Choroid plexus epithelial cell (primary cell): ENCODE data around the gene EVI2B.

ENCODE experiments used
- DNase-seq: peaks from one replicate; pipeline ENCODE4 v3.0.0-alpha.2; 2010; ENCODE audit warnings: low read depth
- H3K4me3 ChIP-seq: 2 replicates; pipeline ENCODE4 v1.5.1; 2011; ENCODE audit warnings: low read depth, mild to moderate bottlenecking, control low read depth, low read length, moderate library complexity
- CTCF ChIP-seq: conservative IDR thresholded peaks from 2 replicates; pipeline ENCODE4 v1.5.1; 2011; ENCODE audit warnings: low read depth, mild to moderate bottlenecking, control low read depth, inconsistent platforms, low read length, moderate library complexity

Gene EVI2B

DNA sequence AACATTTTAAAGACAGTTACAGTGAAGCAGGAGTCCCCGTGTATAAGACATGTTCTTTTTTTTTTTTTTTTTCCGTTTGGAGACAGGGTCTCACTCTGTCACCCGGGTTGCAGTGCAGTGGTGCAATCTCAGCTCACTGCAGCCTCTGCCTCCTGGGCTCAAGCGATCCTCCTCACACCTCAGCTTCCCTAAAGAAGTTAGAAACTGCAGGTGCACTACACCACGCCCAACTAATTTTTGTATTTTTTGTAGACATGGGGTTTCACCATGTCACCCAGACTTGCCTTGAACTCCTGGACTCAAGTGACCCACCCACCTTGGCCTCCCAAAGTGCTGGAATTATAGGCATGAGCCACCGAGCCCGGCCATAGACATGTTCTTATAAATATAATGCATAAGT is 3.0 kb downstream of the EVI2B start:
- no peak for DNase-seq
- no peak overlapping the region for H3K4me3 ChIP-seq
- TF ChIP-seq CTCF, result no peak

- TF ChIP-seq CTCF, result no peak
- DNase-seq, result no peak
- no peak overlapping the region for H3K4me3 ChIP-seq
Measured at GRCh38 chr17:31310260-31310659, 3.6 kb downstream of the EVI2B start.

DNA sequence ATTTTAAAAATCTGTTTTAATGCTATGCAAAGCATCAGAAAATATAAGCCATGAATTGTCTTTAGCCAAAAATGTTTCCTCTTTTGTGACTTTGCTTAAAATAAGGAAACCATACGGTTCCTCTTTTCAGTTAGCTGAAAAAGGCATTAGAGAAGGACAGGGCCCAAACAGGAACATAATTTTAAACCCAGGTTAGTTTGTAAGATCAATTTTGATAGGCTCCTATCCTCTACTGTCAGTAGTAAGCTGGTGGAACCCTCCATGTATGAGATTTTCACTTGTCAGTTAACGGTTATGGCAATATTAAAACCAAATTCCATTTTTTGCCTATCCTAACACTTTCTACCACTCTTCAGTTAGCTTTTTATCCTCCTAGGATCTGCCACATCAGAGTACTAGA is 4.3 kb downstream of the EVI2B start:
- TF ChIP-seq CTCF, result no peak
- no peak overlapping the region for H3K4me3 ChIP-seq
- no peak for DNase-seq

DNA sequence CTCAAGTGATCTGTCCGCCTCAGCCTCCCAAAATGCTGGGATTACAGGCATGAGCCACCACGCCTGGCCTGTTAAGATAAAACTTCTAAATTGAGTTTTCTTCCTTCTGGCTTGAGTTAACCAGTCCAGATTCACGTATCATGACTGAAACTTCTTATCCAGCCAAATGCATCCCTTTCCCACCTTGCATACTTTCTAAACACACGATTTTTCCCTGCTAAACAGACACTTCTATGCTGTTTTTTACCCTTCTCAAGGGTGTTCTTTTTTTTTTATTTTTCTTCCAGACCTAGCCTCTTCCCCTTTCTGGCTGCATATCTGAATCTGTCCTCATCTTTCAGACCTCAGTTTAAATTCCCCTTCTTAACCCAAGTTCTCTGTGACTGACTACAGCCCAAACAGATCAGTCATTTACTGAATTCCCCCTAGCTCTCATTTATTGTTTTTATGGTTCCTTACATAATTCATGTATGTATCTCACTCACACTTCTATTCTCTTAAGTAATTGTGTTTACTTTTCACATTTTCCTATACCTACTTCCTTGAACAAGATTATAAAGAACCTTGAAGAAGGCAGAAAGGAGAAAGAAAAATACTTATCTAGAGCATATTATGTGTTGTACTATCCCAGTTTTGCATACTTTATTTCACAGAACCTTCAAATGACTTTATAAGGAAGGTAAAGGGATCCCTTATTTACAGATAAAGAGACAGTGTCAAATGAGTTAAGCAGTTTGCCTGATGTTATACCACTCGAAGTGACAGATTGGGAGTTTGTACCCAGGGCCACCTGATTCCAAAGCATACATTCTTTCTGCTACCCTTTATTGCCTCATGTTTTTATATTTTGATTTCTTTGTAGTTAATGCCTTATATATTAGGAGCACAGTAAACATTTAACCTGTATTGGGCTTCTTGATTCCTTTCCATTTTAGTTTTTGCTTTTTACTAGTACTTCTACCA is 5.2 kb downstream of the EVI2B start:
- no peak for DNase-seq
- no peak overlapping the region for H3K4me3 ChIP-seq
- no peak for TF ChIP-seq CTCF

DNA sequence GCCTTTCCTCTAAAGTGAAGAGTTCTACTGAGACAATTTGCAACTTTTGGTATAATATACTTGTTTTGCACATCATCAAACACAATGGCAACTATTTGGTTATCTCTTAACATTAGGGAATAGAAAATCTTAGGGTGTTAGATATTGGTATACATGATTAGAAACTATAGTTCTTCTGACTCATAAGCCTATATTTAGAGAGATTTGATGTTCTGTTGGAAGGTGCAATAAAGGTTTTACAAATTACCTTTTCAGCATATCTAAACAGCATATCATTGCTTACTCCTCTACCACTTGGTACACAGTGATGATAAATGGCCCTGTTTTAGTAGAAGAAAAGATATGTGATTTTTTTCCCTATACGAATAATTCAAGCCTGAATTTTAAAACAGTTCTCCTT is 6.2 kb downstream of the EVI2B start:
- DNase-seq, result no peak
- TF ChIP-seq CTCF, result no peak
- no peak overlapping the region for H3K4me3 ChIP-seq

- DNase-seq, result no peak
- no peak for TF ChIP-seq CTCF
- H3K4me3 ChIP-seq, result no peak overlapping the region
Measured at GRCh38 chr17:31299624-31300023, 14.2 kb downstream of the EVI2B start.

DNA sequence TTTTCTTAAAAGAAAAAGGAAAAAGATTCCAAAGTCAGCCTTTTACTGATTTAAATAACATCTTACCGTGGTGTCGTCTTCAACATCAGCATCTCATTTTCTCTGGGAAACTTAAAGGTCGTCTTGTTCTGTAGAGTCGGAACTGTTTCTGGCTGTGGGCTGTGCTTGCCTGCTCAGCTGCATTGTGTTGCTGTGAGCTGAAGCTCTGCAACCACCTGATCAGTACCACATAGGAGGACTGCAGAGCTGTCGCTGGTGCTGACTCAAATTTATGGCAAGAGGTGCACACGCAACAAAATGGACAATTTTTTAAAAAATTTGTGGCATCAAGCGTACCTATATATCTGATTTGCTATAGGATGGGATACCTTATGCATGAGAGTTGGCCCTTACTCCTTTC is 16.8 kb downstream of the EVI2B start, which contains the start of gene OMG:
OMG (minus strand) TSS at position 150 of the 400 bp plus-strand sequence. CDS start 908 bp downstream, outside the sequence.
- DNase-seq, result no peak
- no peak within 1 kb of the TSS for H3K4me3 ChIP-seq
- no peak for TF ChIP-seq CTCF
